Activated CD4-positive, alpha-beta T cell treated with anti-CD3 and anti-CD28 coated beads, Interleukin-10, Interleukin-2, amounts not matched to agents 100 ng/mL and 50 ng/mL, durations not matched to agents 16 hours and 8 hours (primary cell): ENCODE data around the gene BTBD9.

Source experiments
- DNase-seq: peaks from one replicate; pipeline ENCODE4 v3.0.0-alpha.2; 2020

Gene BTBD9

GRCh38 chr6:38272222-38272621 is 367.5 kb downstream of the BTBD9 start:
- no peak for DNase-seq

GRCh38 chr6:38271081-38271480 is 368.6 kb downstream of the BTBD9 start:
- no peak for DNase-seq

GRCh38 chr6:38270367-38270766 is 369.4 kb downstream of the BTBD9 start:
- no peak for DNase-seq

- no peak for DNase-seq
These were observed 370.1 kb downstream of the BTBD9 start for GRCh38 chr6:38269461-38270172.

GRCh38 chr6:38268342-38268741 is 371.4 kb downstream of the BTBD9 start:
- no peak for DNase-seq

- DNase-seq, result no peak
These were observed 372.8 kb downstream of the BTBD9 start for GRCh38 chr6:38266921-38267354.

GRCh38 chr6:38264605-38265004 is 375.1 kb downstream of the BTBD9 start:
- DNase-seq, result no peak

- DNase-seq, result no peak
These were observed 377.1 kb downstream of the BTBD9 start for GRCh38 chr6:38262609-38263008.

GRCh38 chr6:38262026-38262425 is 377.7 kb downstream of the BTBD9 start:
- no peak for DNase-seq

- no peak for DNase-seq
These were observed 378.1 kb downstream of the BTBD9 start for GRCh38 chr6:38261626-38262025.

GRCh38 chr6:38259736-38260135 is 380.0 kb downstream of the BTBD9 start:
- DNase-seq, result peak; percentile 9

GRCh38 chr6:38248500-38249234 is 391.1 kb downstream of the BTBD9 start:
- no peak for DNase-seq

GRCh38 chr6:38245295-38245694 is 394.4 kb downstream of the BTBD9 start:
- no peak for DNase-seq

GRCh38 chr6:38244869-38245268 is 394.9 kb downstream of the BTBD9 start:
- no peak for DNase-seq

GRCh38 chr6:38241200-38241871 is 398.4 kb downstream of the BTBD9 start:
- no peak for DNase-seq

GRCh38 chr6:38239719-38240451 is 399.8 kb downstream of the BTBD9 start:
- no peak for DNase-seq

GRCh38 chr6:38236631-38237030 is 403.1 kb downstream of the BTBD9 start:
- DNase-seq, result no peak

- DNase-seq, result no peak
These were observed 404.6 kb downstream of the BTBD9 start for GRCh38 chr6:38234934-38235682.

- no peak for DNase-seq
These were observed 405.6 kb downstream of the BTBD9 start for GRCh38 chr6:38234141-38234540.

- DNase-seq, result no peak
These were observed 406.5 kb downstream of the BTBD9 start for GRCh38 chr6:38233161-38233791.

- DNase-seq, result no peak
These were observed 414.0 kb downstream of the BTBD9 start for GRCh38 chr6:38225766-38226165.

- DNase-seq, result no peak
These were observed 418.5 kb downstream of the BTBD9 start for GRCh38 chr6:38221251-38221650.
